B cell (primary cell): Measurements from ENCODE around the gene KLHL26.

Experiments used
- EZH2 ChIP-seq: IDR thresholded peaks from 2 replicates; pipeline ENCODE4 v1.6.1; 2012; ENCODE audit warnings: borderline replicate concordance, low read depth, mild to moderate bottlenecking, moderate library complexity, low read length; ENCODE audit not compliant: insufficient read depth, poor library complexity, severe bottlenecking
- TF ChIP-seq, protein P1 (sequence below): fragments of 200-600 bp; IDR thresholded peaks from one replicate; pipeline ENCODE4 v1.8.0; 2022; ENCODE audit warnings: antibody characterized with exemption, mild to moderate bottlenecking

GRCh38 chr19:18700501-18701249 is 63.8 kb downstream of the KLHL26 start:
- TF ChIP-seq, protein P1, sequence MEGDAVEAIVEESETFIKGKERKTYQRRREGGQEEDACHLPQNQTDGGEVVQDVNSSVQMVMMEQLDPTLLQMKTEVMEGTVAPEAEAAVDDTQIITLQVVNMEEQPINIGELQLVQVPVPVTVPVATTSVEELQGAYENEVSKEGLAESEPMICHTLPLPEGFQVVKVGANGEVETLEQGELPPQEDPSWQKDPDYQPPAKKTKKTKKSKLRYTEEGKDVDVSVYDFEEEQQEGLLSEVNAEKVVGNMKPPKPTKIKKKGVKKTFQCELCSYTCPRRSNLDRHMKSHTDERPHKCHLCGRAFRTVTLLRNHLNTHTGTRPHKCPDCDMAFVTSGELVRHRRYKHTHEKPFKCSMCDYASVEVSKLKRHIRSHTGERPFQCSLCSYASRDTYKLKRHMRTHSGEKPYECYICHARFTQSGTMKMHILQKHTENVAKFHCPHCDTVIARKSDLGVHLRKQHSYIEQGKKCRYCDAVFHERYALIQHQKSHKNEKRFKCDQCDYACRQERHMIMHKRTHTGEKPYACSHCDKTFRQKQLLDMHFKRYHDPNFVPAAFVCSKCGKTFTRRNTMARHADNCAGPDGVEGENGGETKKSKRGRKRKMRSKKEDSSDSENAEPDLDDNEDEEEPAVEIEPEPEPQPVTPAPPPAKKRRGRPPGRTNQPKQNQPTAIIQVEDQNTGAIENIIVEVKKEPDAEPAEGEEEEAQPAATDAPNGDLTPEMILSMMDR = no peak
- TF ChIP-seq EZH2 = no peak
